ENCODE data around the gene OCA2. TPM values are rescaled to one million over a fixed set of nuclear protein-coding genes. Genes with fewer than 3 reads are reported as not detected.
"Not testable (repeated sequence)": the region's sequence is repeated elsewhere in the genome, so short reads cannot be mapped to it uniquely, and the experiment has no call there.

The OCA2 gene
- total and polyA plus RNA-seq, 12 donors = 0.13 to 0.44 (median 0.23) TPM; not detected in 7

DNA sequence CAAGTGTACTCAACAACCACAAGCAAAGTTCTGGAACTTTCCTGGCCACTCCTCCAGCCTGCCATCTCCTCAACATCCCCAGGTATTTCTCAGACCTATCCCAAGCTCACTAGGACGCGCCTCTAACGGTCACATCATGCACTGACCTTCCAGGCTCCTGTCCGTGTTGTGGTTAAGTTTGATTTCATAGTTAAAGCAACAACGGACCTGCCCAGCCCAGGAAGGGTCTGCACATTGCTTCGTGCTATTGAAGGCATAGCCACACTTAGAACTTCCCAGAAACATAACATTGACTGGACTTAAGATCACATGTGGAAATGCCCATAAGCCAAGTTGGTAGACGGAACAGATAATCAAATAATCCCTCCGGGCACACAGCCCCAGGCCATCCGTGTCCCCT lies 85.1 kb downstream of the OCA2 start:
- TF ChIP-seq, protein P1, sequence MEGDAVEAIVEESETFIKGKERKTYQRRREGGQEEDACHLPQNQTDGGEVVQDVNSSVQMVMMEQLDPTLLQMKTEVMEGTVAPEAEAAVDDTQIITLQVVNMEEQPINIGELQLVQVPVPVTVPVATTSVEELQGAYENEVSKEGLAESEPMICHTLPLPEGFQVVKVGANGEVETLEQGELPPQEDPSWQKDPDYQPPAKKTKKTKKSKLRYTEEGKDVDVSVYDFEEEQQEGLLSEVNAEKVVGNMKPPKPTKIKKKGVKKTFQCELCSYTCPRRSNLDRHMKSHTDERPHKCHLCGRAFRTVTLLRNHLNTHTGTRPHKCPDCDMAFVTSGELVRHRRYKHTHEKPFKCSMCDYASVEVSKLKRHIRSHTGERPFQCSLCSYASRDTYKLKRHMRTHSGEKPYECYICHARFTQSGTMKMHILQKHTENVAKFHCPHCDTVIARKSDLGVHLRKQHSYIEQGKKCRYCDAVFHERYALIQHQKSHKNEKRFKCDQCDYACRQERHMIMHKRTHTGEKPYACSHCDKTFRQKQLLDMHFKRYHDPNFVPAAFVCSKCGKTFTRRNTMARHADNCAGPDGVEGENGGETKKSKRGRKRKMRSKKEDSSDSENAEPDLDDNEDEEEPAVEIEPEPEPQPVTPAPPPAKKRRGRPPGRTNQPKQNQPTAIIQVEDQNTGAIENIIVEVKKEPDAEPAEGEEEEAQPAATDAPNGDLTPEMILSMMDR (IDR thresholded peaks at IDR 0.05) = no peak
- TF ChIP-seq POLR2A (IDR thresholded peaks at IDR 0.05) = no peak
- no peak overlapping the region for H3K4me3 ChIP-seq
- WGBS, 4 donors = 80 to 90% (median 84%) methylated on average over 9 of the region's 9 CpGs
- H3K36me3 ChIP-seq (replicated peaks in 1 of 2) = no peaks in the 10 kb centered on the region
- H3K27me3 ChIP-seq = no peaks in the 10 kb centered on the region
- no peak overlapping the region for H3K27ac ChIP-seq
- no peaks in the 10 kb centered on the region for H3K4me1 ChIP-seq (replicated peaks in 1 of 2)
- intact Hi-C loops (cut with DNase I) = no loop called here
- no peaks in the 10 kb centered on the region for H3K9me3 ChIP-seq (replicated peaks in 1 of 3)
- DNase-seq = no peak

DNA sequence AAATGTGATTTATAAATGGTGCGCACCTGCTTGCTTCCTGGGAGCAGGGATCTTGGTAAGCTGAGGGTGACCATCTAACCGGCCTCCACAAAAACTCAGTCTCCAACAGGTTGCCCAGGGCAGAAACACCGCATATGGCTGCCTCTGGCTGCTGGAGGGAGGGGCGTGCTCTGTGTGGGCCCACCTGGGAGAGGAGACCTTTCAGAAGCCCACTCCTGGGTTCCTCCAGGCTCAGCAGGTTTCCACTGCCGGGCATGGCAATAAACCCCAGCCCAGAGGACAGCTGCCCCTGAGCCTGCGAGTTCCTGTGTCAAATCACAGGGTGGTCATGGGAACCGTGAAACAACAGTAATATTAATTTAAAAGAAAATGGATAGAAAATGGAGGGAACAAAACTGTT lies 85.6 kb downstream of the OCA2 start:
- Histone ChIP-seq H3K9me3 (replicated peaks in 1 of 3) (no peaks in the 10 kb centered on the region), H3K4me3 (no peak overlapping the region), H3K27me3 (no peaks in the 10 kb centered on the region), H3K36me3 (replicated peaks in 1 of 2) (no peaks in the 10 kb centered on the region), H3K27ac (no peak overlapping the region), H3K4me1 (replicated peaks in 1 of 2) (no peaks in the 10 kb centered on the region)
- 80 to 90% (median 88%) methylated on average over 3 to 7 of the region's 7 CpGs for WGBS, 4 donors
- TF ChIP-seq POLR2A (IDR thresholded peaks at IDR 0.05) = no peak
- TF ChIP-seq, protein P1 (IDR thresholded peaks at IDR 0.05) = no peak
- intact Hi-C loops (cut with DNase I) = no loop called here
- DNase-seq = no peak

DNA sequence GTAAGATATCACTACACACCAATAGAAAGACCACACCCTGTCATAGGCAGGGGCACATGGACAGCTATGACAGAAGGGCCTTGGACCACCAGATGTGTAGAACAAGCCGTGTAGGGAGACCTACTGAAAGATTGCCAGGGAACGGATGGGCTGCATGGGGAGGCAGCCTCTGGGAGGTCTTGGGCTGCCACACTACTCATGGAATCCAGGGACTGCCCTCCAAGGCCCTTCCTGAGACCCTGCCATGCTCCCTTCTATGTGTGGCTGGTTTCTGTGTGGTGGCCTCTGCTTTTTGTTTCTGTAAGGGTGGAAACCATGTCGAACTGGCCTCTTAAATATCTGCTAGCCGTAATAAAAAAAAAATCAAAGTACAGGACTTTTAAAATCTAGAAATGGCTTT lies 86.9 kb downstream of the OCA2 start:
- Histone ChIP-seq H3K27me3 (no peaks in the 10 kb centered on the region), H3K4me3 (no peak overlapping the region), H3K4me1 (replicated peaks in 1 of 2) (no peaks in the 10 kb centered on the region), H3K9me3 (replicated peaks in 1 of 3) (no peaks in the 10 kb centered on the region), H3K27ac (no peak overlapping the region), H3K36me3 (replicated peaks in 1 of 2) (no peaks in the 10 kb centered on the region)
- DNase-seq = no peak
- TF ChIP-seq POLR2A (IDR thresholded peaks at IDR 0.05) = no peak
- TF ChIP-seq, protein P1 (IDR thresholded peaks at IDR 0.05) = no peak
- WGBS, 4 donors = 81 to 88% (median 83%) methylated on average over 4 of the region's 4 CpGs
- intact Hi-C loops (cut with DNase I) = no loop called here

GRCh38 chr15:28008175-28008574 lies 90.9 kb downstream of the OCA2 start:
- H3K9me3 ChIP-seq (replicated peaks in 1 of 3); DNase-seq; intact Hi-C loops (cut with DNase I); H3K36me3 ChIP-seq (replicated peaks in 1 of 2); H3K4me3 ChIP-seq; H3K4me1 ChIP-seq (replicated peaks in 1 of 2); H3K27ac ChIP-seq; H3K27me3 ChIP-seq: not testable (repeated sequence)
- 72 to 84% (median 78%) methylated on average over 2 of the region's 2 CpGs for WGBS, 4 donors

GRCh38 chr15:28006116-28006905 lies 92.8 kb downstream of the OCA2 start:
- TF ChIP-seq POLR2A (IDR thresholded peaks at IDR 0.05) = no peak
- no peak overlapping the region for H3K4me3 ChIP-seq
- DNase-seq = no peak
- no peaks in the 10 kb centered on the region for H3K27me3 ChIP-seq
- no peak overlapping the region for H3K27ac ChIP-seq
- intact Hi-C loops (cut with DNase I) = no loop called here
- WGBS, 4 donors = 72 to 86% (median 81%) methylated on average over 9 of the region's 9 CpGs
- no peaks in the 10 kb centered on the region for H3K4me1 ChIP-seq (replicated peaks in 1 of 2)
- no peaks in the 10 kb centered on the region for H3K9me3 ChIP-seq (replicated peaks in 1 of 3)
- H3K36me3 ChIP-seq (replicated peaks in 1 of 2) = no peaks in the 10 kb centered on the region
